PFSK-1 (cell line): Measurements from ENCODE around the gene RUNX1.

Experiments used
- FOXP2 ChIP-seq: optimal IDR thresholded peaks from 2 replicates; pipeline ENCODE3; 2011; ENCODE audit warnings: borderline replicate concordance, control low read depth, inconsistent platforms; ENCODE audit not compliant: insufficient read depth; ENCODE audit errors: extremely low read length, extremely low read depth
- POLR2AphosphoS5 ChIP-seq: IDR thresholded peaks from 2 replicates; pipeline ENCODE4 v1.6.1; 2012; ENCODE audit warnings: low read depth, mild to moderate bottlenecking, control low read depth, low read length, moderate library complexity
- REST ChIP-seq, 2 experiments: IDR thresholded peaks; 2 replicates each; pipeline versions ENCODE4 v1.6.1 to v1.8.0; 2011 to 2012; ENCODE audit warnings: low read depth in 2 of 2, low read length in 2 of 2, control low read depth in 1 of 2, inconsistent platforms in 1 of 2, mild to moderate bottlenecking in 1 of 2, moderate library complexity in 1 of 2; ENCODE audit not compliant: insufficient read depth in 1 of 2
- SIN3A ChIP-seq: IDR thresholded peaks from 2 replicates; pipeline ENCODE4 v1.6.1; 2012; ENCODE audit warnings: mild to moderate bottlenecking, low read length, moderate library complexity, borderline replicate concordance; ENCODE audit not compliant: insufficient read depth
- TAF1 ChIP-seq: IDR thresholded peaks from 2 replicates; pipeline ENCODE4 v1.6.1; 2012; ENCODE audit warnings: low read length, control low read depth, borderline replicate concordance; ENCODE audit not compliant: insufficient read depth

RUNX1 gene

DNA sequence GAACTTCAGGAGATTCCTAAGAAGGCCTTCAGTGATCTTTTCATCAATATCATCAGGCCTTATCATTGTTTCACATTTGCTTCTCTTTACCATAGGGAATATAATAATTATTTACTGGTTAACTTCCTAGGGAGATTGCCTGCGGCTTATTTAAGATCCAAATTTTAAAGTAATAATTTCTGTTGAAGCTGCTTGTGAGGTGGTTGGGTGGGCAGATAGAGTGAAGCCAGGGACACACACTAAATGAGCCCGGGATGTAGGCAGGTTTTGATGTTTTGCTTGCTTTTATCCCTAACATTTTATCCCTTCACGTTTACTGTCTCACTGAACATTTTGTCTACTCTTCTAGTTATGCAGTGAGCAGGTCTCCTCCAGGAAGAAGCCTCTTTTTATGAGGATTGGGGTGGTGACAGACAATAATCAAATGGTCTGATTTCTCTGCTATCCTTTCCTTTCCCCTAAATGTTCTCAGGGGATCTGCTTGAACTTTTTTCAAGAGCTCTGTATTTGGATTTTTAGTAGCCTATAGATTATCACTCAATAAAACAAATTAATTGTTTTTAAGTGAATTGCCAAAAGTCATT is 164.7 kb downstream of the RUNX1 start:
- TF ChIP-seq FOXP2 (no peak), REST (IDR thresholded peaks at IDR 0.05; ENCODE audit: insufficient read depth in 1 of 2, low read depth in 2 of 2, low read length in 2 of 2) (no peak), SIN3A (no peak), POLR2AphosphoS5 (no peak), TAF1 (no peak)

GRCh38 chr21:34883491-34884271 is 165.4 kb downstream of the RUNX1 start:
- TF ChIP-seq TAF1 (no peak), POLR2AphosphoS5 (no peak), SIN3A (no peak), REST (IDR thresholded peaks at IDR 0.05; ENCODE audit: insufficient read depth in 1 of 2, low read depth in 2 of 2, low read length in 2 of 2) (no peak)

GRCh38 chr21:34882719-34883131 is 166.4 kb downstream of the RUNX1 start:
- TF ChIP-seq FOXP2 (no peak), REST (IDR thresholded peaks at IDR 0.05; ENCODE audit: insufficient read depth in 1 of 2, low read depth in 2 of 2, low read length in 2 of 2) (no peak)

DNA sequence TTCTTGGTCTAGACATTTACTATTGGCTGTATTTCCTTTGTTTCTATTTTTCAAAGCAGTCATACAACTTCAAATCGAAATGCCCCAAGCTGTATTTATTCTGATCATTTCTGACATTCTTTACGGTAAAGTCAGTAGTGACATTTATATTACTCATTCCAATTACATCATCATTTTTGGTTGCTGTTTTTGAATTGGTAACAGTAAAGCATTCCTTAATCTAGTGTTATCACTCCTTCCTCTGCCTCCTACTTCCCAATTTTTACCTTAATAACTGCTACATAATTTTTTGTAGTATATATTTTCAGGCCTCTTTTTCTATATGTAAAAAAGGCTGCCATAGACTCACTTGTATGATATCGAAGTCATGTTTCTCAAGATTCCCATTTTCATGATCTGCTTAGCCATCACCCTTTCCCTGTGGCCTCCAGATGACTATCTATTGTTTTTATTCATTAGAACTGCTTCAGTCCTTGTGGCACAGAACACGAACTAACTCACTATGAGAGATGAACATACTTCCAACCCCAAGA is 167.2 kb downstream of the RUNX1 start:
- TF ChIP-seq SIN3A: no peak
- TF ChIP-seq REST (IDR thresholded peaks at IDR 0.05; ENCODE audit: insufficient read depth in 1 of 2, low read depth in 2 of 2, low read length in 2 of 2): no peak
- TF ChIP-seq POLR2AphosphoS5: no peak
- no peak for TF ChIP-seq TAF1
- no peak for TF ChIP-seq FOXP2

GRCh38 chr21:34881421-34881820 is 167.7 kb downstream of the RUNX1 start:
- TF ChIP-seq REST (IDR thresholded peaks at IDR 0.05; ENCODE audit: insufficient read depth in 1 of 2, low read depth in 2 of 2, low read length in 2 of 2) (no peak), TAF1 (no peak), FOXP2 (no peak), SIN3A (no peak), POLR2AphosphoS5 (no peak)
